GM12873 (cell line): ENCODE results near the gene FOXN3.

ENCODE experiments used
- TF ChIP-seq, protein P1 (sequence below): IDR thresholded peaks from 2 replicates; pipeline ENCODE4 v1.5.1; 2012; ENCODE audit warnings: low read depth, mild to moderate bottlenecking, moderate library complexity, low read length, control low read depth; ENCODE audit not compliant: insufficient read depth; ENCODE audit errors: missing control alignments

The FOXN3 gene

GRCh38 chr14:89356927-89357326, 60.1 kb downstream of the FOXN3 start:
- TF ChIP-seq, protein P1, sequence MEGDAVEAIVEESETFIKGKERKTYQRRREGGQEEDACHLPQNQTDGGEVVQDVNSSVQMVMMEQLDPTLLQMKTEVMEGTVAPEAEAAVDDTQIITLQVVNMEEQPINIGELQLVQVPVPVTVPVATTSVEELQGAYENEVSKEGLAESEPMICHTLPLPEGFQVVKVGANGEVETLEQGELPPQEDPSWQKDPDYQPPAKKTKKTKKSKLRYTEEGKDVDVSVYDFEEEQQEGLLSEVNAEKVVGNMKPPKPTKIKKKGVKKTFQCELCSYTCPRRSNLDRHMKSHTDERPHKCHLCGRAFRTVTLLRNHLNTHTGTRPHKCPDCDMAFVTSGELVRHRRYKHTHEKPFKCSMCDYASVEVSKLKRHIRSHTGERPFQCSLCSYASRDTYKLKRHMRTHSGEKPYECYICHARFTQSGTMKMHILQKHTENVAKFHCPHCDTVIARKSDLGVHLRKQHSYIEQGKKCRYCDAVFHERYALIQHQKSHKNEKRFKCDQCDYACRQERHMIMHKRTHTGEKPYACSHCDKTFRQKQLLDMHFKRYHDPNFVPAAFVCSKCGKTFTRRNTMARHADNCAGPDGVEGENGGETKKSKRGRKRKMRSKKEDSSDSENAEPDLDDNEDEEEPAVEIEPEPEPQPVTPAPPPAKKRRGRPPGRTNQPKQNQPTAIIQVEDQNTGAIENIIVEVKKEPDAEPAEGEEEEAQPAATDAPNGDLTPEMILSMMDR, result no peak

DNA sequence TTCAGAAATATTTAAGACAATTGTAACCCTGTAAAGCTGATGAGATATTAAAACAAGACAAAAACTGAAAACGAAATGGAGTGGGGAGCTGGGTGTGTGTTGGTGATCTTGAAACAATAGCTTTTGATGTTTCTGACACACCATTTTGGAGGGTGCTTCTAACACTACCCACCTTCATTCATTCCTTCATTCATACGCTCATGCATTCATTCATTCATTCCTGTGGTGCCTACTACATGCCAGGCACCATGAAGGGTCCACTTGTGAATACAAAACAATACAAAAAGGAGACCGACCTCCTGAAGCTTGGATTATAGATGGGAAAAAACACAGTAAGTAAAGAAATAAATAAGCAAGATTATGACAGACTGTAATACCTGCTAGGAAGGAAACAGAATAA, 60.5 kb downstream of the FOXN3 start:
- TF ChIP-seq, protein P1, result no peak

DNA sequence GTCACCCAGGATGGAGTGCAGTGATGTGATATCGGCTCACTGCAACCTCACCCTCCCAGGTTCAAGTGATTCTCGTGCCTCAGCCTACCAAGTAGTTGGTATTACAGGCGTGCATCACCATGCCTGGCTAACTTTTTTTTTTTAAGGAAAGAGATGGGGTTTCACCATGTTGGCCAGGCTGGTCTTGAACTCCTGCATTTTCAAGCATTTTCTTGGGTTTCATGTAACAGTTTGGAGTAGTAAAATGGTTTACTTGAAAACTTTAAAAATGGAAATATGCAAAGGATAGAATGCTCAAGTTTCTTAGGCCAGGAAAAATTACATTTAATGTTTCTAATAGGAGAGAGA, 63.3 kb downstream of the FOXN3 start:
- TF ChIP-seq, protein P1, result no peak

DNA sequence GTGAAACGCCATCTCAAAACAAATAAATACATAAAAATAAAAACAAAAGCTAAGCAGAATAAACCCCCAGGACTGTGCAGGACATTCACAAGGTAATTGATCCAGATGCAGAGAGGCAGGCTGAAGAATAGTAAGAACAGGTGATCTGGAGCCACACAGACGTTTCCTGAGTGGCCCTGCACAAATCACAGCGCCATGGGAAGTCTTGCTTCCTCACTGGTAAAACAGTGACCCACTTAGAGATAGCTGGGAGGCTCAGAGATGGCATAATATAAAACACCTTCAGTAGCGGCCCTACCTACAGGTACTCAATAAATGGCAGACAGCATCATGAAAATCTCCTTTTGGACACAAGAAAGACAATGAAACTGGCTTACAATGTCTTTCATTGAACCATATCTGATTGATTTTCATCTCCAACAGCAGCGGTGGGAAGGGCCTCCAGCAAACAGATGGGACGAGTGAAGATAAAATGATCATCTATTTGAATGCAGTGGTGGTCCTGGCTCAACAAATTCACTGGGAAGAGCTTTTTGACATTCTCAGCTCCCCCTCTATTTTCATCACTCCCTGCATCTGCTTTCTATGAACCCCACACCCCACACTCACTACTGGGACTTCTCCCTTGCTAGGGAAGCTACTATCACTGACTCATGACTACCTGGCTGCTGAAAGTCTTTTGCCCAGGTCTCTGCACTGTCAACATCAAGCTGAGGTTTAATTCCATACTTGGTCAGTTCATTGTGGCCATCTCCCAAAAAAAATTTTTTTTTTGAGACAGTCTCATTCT, 63.9 kb downstream of the FOXN3 start:
- TF ChIP-seq, protein P1, result no peak

DNA sequence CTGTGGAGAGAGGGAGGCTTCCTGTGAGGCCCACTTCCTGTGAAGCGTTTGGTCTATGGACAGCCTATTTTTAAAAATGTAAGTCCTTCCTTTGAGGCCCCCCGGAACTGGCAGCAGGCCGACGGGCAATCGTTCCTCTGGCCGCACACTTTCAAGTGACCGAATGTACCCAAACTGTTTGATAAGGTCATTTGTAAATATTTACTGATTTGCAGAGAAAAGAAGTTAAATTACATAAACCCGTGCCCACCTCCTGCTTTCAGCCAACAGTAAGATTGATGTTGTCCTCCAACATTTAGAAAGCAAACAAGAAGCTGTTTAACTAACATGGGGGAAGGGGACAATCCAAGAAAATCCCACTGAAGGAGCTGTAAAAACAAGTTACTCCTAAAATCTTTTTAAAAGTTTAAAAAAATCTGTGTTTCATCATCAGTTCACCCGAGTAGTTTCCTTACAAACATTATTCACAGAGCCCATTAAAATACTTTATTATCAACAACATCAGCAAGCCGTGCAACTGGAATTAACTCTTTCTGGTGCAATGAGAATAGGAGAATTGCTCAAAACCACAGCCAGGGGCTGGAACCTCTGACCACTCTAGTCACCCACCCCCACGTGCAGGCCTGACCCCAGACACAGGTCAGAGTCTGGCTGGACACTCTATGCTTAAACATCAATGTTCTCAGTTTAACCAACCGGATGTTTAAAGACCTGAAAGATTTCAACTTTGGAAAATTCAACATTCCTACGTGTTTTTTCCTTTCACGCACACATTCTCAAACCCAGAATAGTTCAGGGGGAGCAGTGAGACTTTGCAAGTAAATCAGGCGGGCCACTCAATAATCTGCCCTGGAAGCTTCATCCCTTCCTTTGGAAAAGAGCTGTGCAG, 65.3 kb downstream of the FOXN3 start:
- TF ChIP-seq, protein P1, result no peak

DNA sequence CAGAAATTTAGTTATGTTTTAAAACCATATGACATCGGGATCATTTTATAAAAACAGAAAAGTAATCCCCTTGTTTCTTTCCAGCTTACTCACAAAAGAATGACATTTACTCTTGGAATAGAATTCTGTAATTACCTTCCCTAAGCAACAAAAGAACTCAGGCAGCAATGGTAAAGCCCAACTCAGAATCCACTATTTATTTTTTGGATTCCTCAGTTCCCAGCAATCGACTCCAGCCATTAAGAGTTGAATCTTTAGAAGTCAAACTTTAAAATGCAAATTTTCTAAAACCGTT, 65.9 kb downstream of the FOXN3 start:
- TF ChIP-seq, protein P1, result no peak

DNA sequence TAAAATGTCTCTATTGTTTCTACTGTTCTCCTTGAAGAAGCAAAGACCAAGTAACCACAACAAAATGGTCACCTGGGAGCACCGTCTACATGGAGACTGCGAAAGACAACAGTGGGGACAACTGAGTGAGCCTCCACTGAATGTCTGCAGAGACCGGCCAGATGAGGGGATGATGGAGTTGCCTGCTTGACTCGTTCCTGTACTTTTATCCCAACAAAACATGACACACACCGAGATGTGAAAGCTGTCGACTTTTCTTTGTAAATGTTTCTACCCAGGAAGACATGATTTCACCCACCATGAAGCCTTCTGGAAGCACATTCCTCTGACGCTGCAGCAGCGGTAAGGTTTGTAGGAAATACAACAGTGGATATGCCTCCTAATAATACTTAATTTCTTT, 66.9 kb downstream of the FOXN3 start:
- TF ChIP-seq, protein P1, result no peak
